Panc1 (cell line): ENCODE measurements around the gene PAFAH1B2. TPM values are rescaled to one million over a fixed set of nuclear protein-coding genes. Genes with fewer than 3 reads are reported as not detected.
A peak's percentile ranks its signal among the peaks of the same experiment; 100 is the strongest.

ENCODE experiments used
- ATAC-seq: fragments of 200-7000 bp; cut with Tn5 transposase; 2 replicates; pipeline ENCODE4 v1.9.1; 2020; ENCODE audit warnings: mild to moderate bottlenecking, moderate library complexity
- BruUV-seq: library from RNA; stranded (reverse); fragments of 400-500 nt; replicated peaks from 2 replicates; lab custom pipeline; 2021; lab: Mats Ljungman, UMichigan
- CTCF ChIA-PET: fragments of 300-600 bp; sonication (Branson Sonifier 250); formaldehyde crosslinking; loops from one replicate; lab custom pipeline; 2022; ENCODE audit warnings: antibody characterized with exemption; lab: Charles Lee
- POLR2A ChIA-PET: fragments of 300-600 bp; sonication (Branson Sonifier 250); formaldehyde crosslinking; loops from one replicate; lab custom pipeline; 2022; ENCODE audit warnings: antibody characterized with exemption; lab: Charles Lee
- DNase-seq: peaks from one replicate; pipeline ENCODE4 v3.0.0-alpha.2; 2010; ENCODE audit warnings: low read depth, low spot score
- H3K27ac ChIP-seq: 2 replicates; pipeline ENCODE4 v1.5.1; 2011; ENCODE audit warnings: mild to moderate bottlenecking, low read length, inconsistent platforms
- H3K27me3 ChIP-seq: fragments of 200-500 bp; sonication (Bioruptor generic); 2 replicates; pipeline ENCODE4 v1.6.0; 2014; ENCODE audit warnings: low read length, inconsistent platforms; ENCODE audit not compliant: control insufficient read depth, insufficient read depth
- H3K36me3 ChIP-seq: fragments of 200-500 bp; sonication (Bioruptor generic); 2 replicates; pipeline ENCODE4 v1.5.1; 2014; ENCODE audit warnings: inconsistent platforms, mild to moderate bottlenecking, low read length, moderate library complexity; ENCODE audit not compliant: control insufficient read depth, insufficient read depth
- H3K4me1 ChIP-seq: 2 replicates; pipeline ENCODE4 v1.5.1; 2011; ENCODE audit warnings: inconsistent platforms, mild to moderate bottlenecking, low read length, moderate library complexity; ENCODE audit not compliant: control insufficient read depth, insufficient read depth
- H3K4me3 ChIP-seq, 2 experiments: 2 replicates each; pipeline ENCODE4 v1.5.1; 2011 to 2012; ENCODE audit warnings: low read depth in 2 of 2, low read length in 2 of 2, mild to moderate bottlenecking in 2 of 2, inconsistent platforms in 1 of 2, moderate library complexity in 1 of 2
- H3K9me3 ChIP-seq: fragments of 200-500 bp; sonication (Bioruptor generic); 2 replicates; pipeline ENCODE4 v1.5.1; 2014; ENCODE audit warnings: low read depth, mild to moderate bottlenecking, inconsistent platforms, low read length, moderate library complexity; ENCODE audit not compliant: control insufficient read depth, insufficient read depth
- CTCF ChIP-seq: fragments of 450-650 bp; IDR thresholded peaks from 2 replicates; pipeline ENCODE4 v1.5.1; 2017; ENCODE audit warnings: mild to moderate bottlenecking
- POLR2AphosphoS5 ChIP-seq: IDR thresholded peaks from 2 replicates; pipeline ENCODE4 v1.6.1; 2012; ENCODE audit warnings: mild to moderate bottlenecking, low read depth, low read length, moderate library complexity
- REST ChIP-seq, 2 experiments: IDR thresholded peaks; 2 replicates each; pipeline ENCODE4 v1.6.1; 2011 to 2012; ENCODE audit warnings: low read depth in 2 of 2, control low read depth in 1 of 2, low read length in 1 of 2, mild to moderate bottlenecking in 1 of 2, moderate library complexity in 1 of 2; ENCODE audit not compliant: insufficient read depth in 1 of 2
- SIN3A ChIP-seq: IDR thresholded peaks from 2 replicates; pipeline ENCODE4 v1.6.1; 2012; ENCODE audit warnings: low read depth, mild to moderate bottlenecking, low read length, moderate library complexity, borderline replicate concordance; ENCODE audit not compliant: insufficient read depth
- TCF7L2 ChIP-seq: IDR thresholded peaks from 2 replicates; pipeline ENCODE4 v1.6.1; 2011; ENCODE audit warnings: mild to moderate bottlenecking, low read depth, low read length, inconsistent platforms
- in situ Hi-C: cut with HindIII; loops from 2 replicates; pipeline ENCODE4 v1.10.0; 2016; ENCODE audit warnings: low sequenced_read_pairs, low pct_unique_long_range_greater_than_20kb
- intact Hi-C: fragments of 100-400 bp; cut with micrococcal nuclease; formaldehyde crosslinking; loops from one replicate; pipeline ENCODE4 v1.10.0; 2022; ENCODE audit not compliant: unreplicated experiment
- total RNA-seq: library from RNA; stranded (reverse); gene quantifications from one replicate; pipeline ENCODE4 v1.2.1, GENCODE V29; 2021; ENCODE audit not compliant: unreplicated experiment

PAFAH1B2 gene
- total RNA-seq, 1 experiment from 2014 or later: 179 TPM

GRCh38 chr11:117179048-117179999, 35.2 kb downstream of the PAFAH1B2 start:
- DNase-seq (no peak), ATAC-seq (peak; percentile 67)
- H3K4me3 ChIP-seq: peak overlapping the region; percentile 70 to 88
- BruUV-seq: no TSS peak
- CTCF ChIA-PET: interaction anchor here (0.6 to 1.5 kb wide), 3 partner anchors 48 to 448 kb away, joined by 3 to 10 read pairs (median 3); no protein-coding TSS in a partner anchor
- POLR2A ChIA-PET: interaction anchor here (0.6 to 1.1 kb wide), 3 partner anchors 13 to 70 kb away, joined by 3 to 4 read pairs (median 4); no protein-coding TSS in a partner anchor
- H3K9me3 ChIP-seq: no peaks in the 10 kb centered on the region
- H3K36me3 ChIP-seq: no peaks in the 10 kb centered on the region
- intact Hi-C loops: loop anchor here (10.0 kb wide), 1 partner anchor 45 kb away; no protein-coding TSS in a partner anchor
- no peaks in the 10 kb centered on the region for H3K27me3 ChIP-seq
- peak overlapping the region; percentile 86 for H3K27ac ChIP-seq
- TF ChIP-seq TCF7L2: no peak
- no peak for TF ChIP-seq POLR2AphosphoS5
- TF ChIP-seq REST (IDR thresholded peaks at IDR 0.05; ENCODE audit: insufficient read depth in 1 of 2, low read depth in 2 of 2, low read length in 1 of 2): no peak
- TF ChIP-seq CTCF: no peak
- no peak for TF ChIP-seq SIN3A
- peaks cover 21% of the 10 kb centered on the region for H3K4me1 ChIP-seq
- in situ Hi-C loops: no loop called here

- POLR2A ChIA-PET: interaction anchor here (0.6 to 1.0 kb wide), 3 partner anchors 34 to 715 kb away, joined by 3 to 8 read pairs (median 4); no protein-coding TSS in a partner anchor
- BruUV-seq: no TSS peak
- no peak for ATAC-seq
These were observed 35.9 kb downstream of the PAFAH1B2 start for GRCh38 chr11:117180020-117180419.

More at GRCh38 chr11:117180020-117180419, 35.9 kb downstream of the PAFAH1B2 start:
- peaks cover 21% of the 10 kb centered on the region for H3K4me1 ChIP-seq
- DNase-seq: no peak
- no peaks in the 10 kb centered on the region for H3K36me3 ChIP-seq
- in situ Hi-C loops: no loop called here
- TF ChIP-seq REST (IDR thresholded peaks at IDR 0.05; ENCODE audit: insufficient read depth in 1 of 2, low read depth in 2 of 2, low read length in 1 of 2) (no peak), SIN3A (no peak), TCF7L2 (no peak), POLR2AphosphoS5 (no peak), CTCF (no peak)
- H3K4me3 ChIP-seq: peak overlapping the region; percentile 70 to 88
- CTCF ChIA-PET: interaction anchor here (0.7 to 1.5 kb wide), 4 partner anchors 20 to 437 kb away, joined by 3 to 10 read pairs (median 5); no protein-coding TSS in a partner anchor
- no peaks in the 10 kb centered on the region for H3K27me3 ChIP-seq
- H3K27ac ChIP-seq: peak overlapping the region; percentile 86
- no peaks in the 10 kb centered on the region for H3K9me3 ChIP-seq
- intact Hi-C loops: no loop called here
